ENCODE results near the gene NPRL2. TPM values are rescaled to one million over a fixed set of nuclear protein-coding genes. Genes with fewer than 3 reads are reported as not detected.

The NPRL2 gene
- total and polyA plus RNA-seq, 2 of the 8 experiments (the other 6 are each of a cell fraction or from before 2014, with no cell fraction given): 28.4 to 51.4 TPM

DNA sequence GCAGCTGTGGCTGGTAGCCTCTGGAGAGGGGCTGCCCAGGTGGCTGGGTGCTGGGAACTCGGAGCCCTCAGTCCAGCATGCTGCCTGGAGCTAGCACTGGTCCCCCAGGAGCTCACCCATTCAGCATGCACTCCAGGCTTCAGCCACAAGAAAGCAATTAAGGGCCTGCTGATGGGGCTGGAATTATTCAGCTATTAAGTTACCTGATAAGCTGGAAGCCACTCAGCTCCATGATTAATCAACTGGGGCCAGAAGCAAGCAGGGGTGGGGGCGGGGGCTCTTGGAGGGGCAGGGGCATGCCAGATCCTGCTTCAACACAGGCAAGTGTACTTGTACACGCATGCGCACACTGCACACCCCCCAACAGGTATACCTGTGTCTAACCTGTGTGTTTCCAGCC is 30.8 kb upstream of the NPRL2 start (continued):
- TF ChIP-seq SUZ12 (IDR thresholded peaks at IDR 0.05; ENCODE audit: low read length): no peak

Measured in H1 (cell line).